CD14-positive monocyte (primary cell): ENCODE data around the gene NPFFR1. TPM values are rescaled to one million over a fixed set of nuclear protein-coding genes. Genes with fewer than 3 reads are reported as not detected.

Experiments
- DNase-seq, 3 donors: peaks; one replicate each; pipeline ENCODE4 v3.0.0-alpha.2; 2011 to 2022
- H2AFZ ChIP-seq: 2 replicates; pipeline ENCODE4 v1.6.0; 2012; ENCODE audit warnings: mild to moderate bottlenecking, low read depth, low read length, inconsistent platforms; ENCODE audit not compliant: insufficient read depth, poor library complexity, severe bottlenecking
- H3K27ac ChIP-seq, 2 donors: 1 replicate in 1 of 2; 2 replicates in 1 of 2; pipeline ENCODE4 v1.5.1; 2012 to 2013; ENCODE audit warnings: low read length in 2 of 2, control low read depth in 1 of 2, inconsistent platforms in 1 of 2, low read depth in 1 of 2, mild to moderate bottlenecking in 1 of 2
- H3K27me3 ChIP-seq, 2 donors: one replicate each; pipeline versions ENCODE4 v1.6.0 to v1.6.1; 2011 to 2013; ENCODE audit warnings: low read length in 2 of 2; ENCODE audit not compliant: control insufficient read depth in 2 of 2, insufficient read depth in 2 of 2
- H3K36me3 ChIP-seq, 2 donors: replicated peaks in 1 of 2; 1 replicate in 1 of 2; 2 replicates in 1 of 2; pipeline versions ENCODE4 v1.5.1 to v1.6.1; 2012 to 2013; ENCODE audit warnings: low read length in 2 of 2, control low read depth in 1 of 2, inconsistent platforms in 1 of 2, mild to moderate bottlenecking in 1 of 2; ENCODE audit not compliant: insufficient read depth in 2 of 2, control insufficient read depth in 1 of 2
- H3K4me1 ChIP-seq, 2 donors: 1 replicate in 1 of 2; 2 replicates in 1 of 2; pipeline versions ENCODE4 v1.5.1 to v1.6.1; 2012 to 2013; ENCODE audit warnings: low read length in 2 of 2, control low read depth in 1 of 2, inconsistent platforms in 1 of 2, mild to moderate bottlenecking in 1 of 2, moderate library complexity in 1 of 2; ENCODE audit not compliant: insufficient read depth in 2 of 2, control insufficient read depth in 1 of 2
- H3K4me2 ChIP-seq: replicated peaks from 2 replicates; pipeline ENCODE3; 2012; ENCODE audit warnings: low read length, moderate library complexity, mild to moderate bottlenecking; ENCODE audit not compliant: poor library complexity, severe bottlenecking; ENCODE audit errors: extremely low read depth
- H3K4me3 ChIP-seq, 3 experiments: fragments of 200-600 bp in 1 of 3; sonication (generic) in 1 of 3; replicated peaks in 1 of 3; 1 replicate in 2 of 3; 2 replicates in 1 of 3; pipeline ENCODE4 v1.5.1; 2011 to 2013; ENCODE audit warnings: low read length in 3 of 3, mild to moderate bottlenecking in 3 of 3, control low read depth in 2 of 3, low read depth in 2 of 3, inconsistent platforms in 1 of 3, moderate library complexity in 1 of 3
- H3K79me2 ChIP-seq: 2 replicates; pipeline ENCODE4 v1.6.0; 2012; ENCODE audit warnings: mild to moderate bottlenecking, control low read depth, inconsistent platforms, low read length, moderate library complexity; ENCODE audit not compliant: insufficient read depth
- H3K9ac ChIP-seq: 2 replicates; pipeline ENCODE4 v1.6.0; 2017; ENCODE audit warnings: low read length, mild to moderate bottlenecking; ENCODE audit not compliant: insufficient read depth, poor library complexity, severe bottlenecking
- H3K9me3 ChIP-seq, 2 donors: replicated peaks in 1 of 2; 1 replicate in 1 of 2; 2 replicates in 1 of 2; pipeline versions ENCODE4 v1.5.1 to v1.6.1; 2012 to 2013; ENCODE audit warnings: low read length in 2 of 2, control low read depth in 1 of 2; ENCODE audit not compliant: control insufficient read depth in 1 of 2, insufficient read depth in 1 of 2
- H4K20me1 ChIP-seq: 2 replicates; pipeline ENCODE4 v1.6.0; 2012; ENCODE audit warnings: mild to moderate bottlenecking, low read length, control low read depth, moderate library complexity; ENCODE audit not compliant: insufficient read depth
- H3K27ac Mint-ChIP-seq, 7 donors: one replicate each; pipeline ENCODE4 v1.8.0; 2020; ENCODE audit warnings: mild to moderate bottlenecking in 7 of 7, mixed read lengths in 7 of 7, moderate library complexity in 6 of 7, inconsistent platforms in 2 of 7
- H3K27me3 Mint-ChIP-seq, 3 donors: one replicate each; pipeline ENCODE4 v1.8.0; 2021 to 2022; ENCODE audit warnings: low read depth in 3 of 3, mild to moderate bottlenecking in 3 of 3, mixed read lengths in 3 of 3, moderate library complexity in 3 of 3, inconsistent platforms in 1 of 3
- H3K36me3 Mint-ChIP-seq, 2 donors: one replicate each; pipeline ENCODE4 v1.8.0; 2020; ENCODE audit warnings: mixed read lengths in 2 of 2, inconsistent platforms in 1 of 2, mild to moderate bottlenecking in 1 of 2
- H3K4me1 Mint-ChIP-seq: one replicate; pipeline ENCODE4 v1.8.0; 2020; ENCODE audit warnings: mild to moderate bottlenecking, mixed read lengths
- H3K4me3 Mint-ChIP-seq, 2 donors: one replicate each; pipeline ENCODE4 v1.8.0; 2020; ENCODE audit warnings: mild to moderate bottlenecking in 2 of 2, mixed read lengths in 2 of 2, moderate library complexity in 1 of 2
- H3K9me3 Mint-ChIP-seq, 7 donors: one replicate each; pipeline ENCODE4 v1.8.0; 2020 to 2022; ENCODE audit warnings: mixed read lengths in 7 of 7, mild to moderate bottlenecking in 6 of 7, moderate library complexity in 6 of 7, inconsistent platforms in 2 of 7
- CTCF ChIP-seq: fragments of 200-600 bp; IDR thresholded peaks from one replicate; pipeline ENCODE4 v1.8.0; 2022; ENCODE audit warnings: antibody characterized with exemption, mild to moderate bottlenecking
- WGBS: methylation state at CpG from one replicate; pipeline ENCODE4 v1.1.5; 2013; ENCODE audit warnings: missing lambda C conversion rate; ENCODE audit not compliant: insufficient coverage; 5-methylcytosine and 5-hydroxymethylcytosine counted together
- intact Hi-C, 2 donors: fragments of 100-400 bp; cut with micrococcal nuclease; formaldehyde crosslinking; loops; one replicate each; pipeline versions ENCODE4 v1.15.0 to v1.15.1; 2023
- polyA plus RNA-seq, 3 donors: library from polyadenylated mRNA; depleted of rRNA in 1 of 3; unstranded in 2 of 3; stranded (reverse) in 1 of 3; fragments of 300-500 nt in 2 of 3; fragments of >200 nt in 1 of 3; fragmentation: Illumina TruSeq in 2 of 3; gene quantifications; 1 replicate in 2 of 3; 2 replicates in 1 of 3; pipeline ENCODE4 v1.2.3, GENCODE V29; 2012 to 2021

The NPFFR1 gene
- polyA plus RNA-seq, 3 donors = 0.03 TPM; not detected in 2

GRCh38 chr10:70328967-70329366, 45.2 kb upstream of the NPFFR1 start:
- Histone ChIP-seq H3K4me2 (no peak overlapping the region), H3K4me3 (no peak overlapping the region), H3K4me1 (peaks cover 38 to 42% of the 10 kb centered on the region in 2 donors), H2AFZ (no peak overlapping the region), H3K27ac (no peak overlapping the region), H3K79me2 (no peaks in the 10 kb centered on the region), H3K27me3 (peaks cover 14 to 62% of the 10 kb centered on the region in 2 donors), H3K9me3 (no peaks in the 10 kb centered on the region), H3K9ac (no peak overlapping the region), H3K36me3 (no peaks in the 10 kb centered on the region), H4K20me1 (peaks cover 4% of the 10 kb centered on the region)
- Mint-ChIP-seq H3K27ac (no peak overlapping the region), H3K4me1 (peaks cover 51% of the 10 kb centered on the region), H3K27me3 (peaks cover 66 to 89% (median 71%) of the 10 kb centered on the region in 3 donors), H3K9me3 (peaks cover 0 to 8% (median 0%) of the 10 kb centered on the region in 7 donors), H3K36me3 (peaks cover 11 to 25% of the 10 kb centered on the region in 2 donors), H3K4me3 (peak overlapping the region in 1 of 2 donors; percentile 84)
- DNase-seq = peak; percentile 38 to 49 (median 45)
- no peak for TF ChIP-seq CTCF
- intact Hi-C loops = no loop called here
- no CpG with 5 or more reads among the region's 4 CpGs for WGBS

- no peaks in the 10 kb centered on the region for H3K9me3 ChIP-seq
- peak overlapping the region in 1 of 2 donors; percentile 43 for H3K4me3 Mint-ChIP-seq
- peaks cover 61 to 89% (median 71%) of the 10 kb centered on the region in 3 donors for H3K27me3 Mint-ChIP-seq
- H3K4me1 ChIP-seq = peaks cover 41 to 45% of the 10 kb centered on the region in 2 donors
- peaks cover 14 to 61% of the 10 kb centered on the region in 2 donors for H3K27me3 ChIP-seq
- H3K9ac ChIP-seq = no peak overlapping the region
- peaks cover 51% of the 10 kb centered on the region for H3K4me1 Mint-ChIP-seq
- H3K27ac Mint-ChIP-seq = no peak overlapping the region
- H3K4me2 ChIP-seq = no peak overlapping the region
- H3K4me3 ChIP-seq = no peak overlapping the region
- no CpG with 5 or more reads among the region's 4 CpGs for WGBS
- H2AFZ ChIP-seq = no peak overlapping the region
- DNase-seq = no peak
- H3K36me3 Mint-ChIP-seq = peaks cover 11 to 26% of the 10 kb centered on the region in 2 donors
- no peak overlapping the region for H3K27ac ChIP-seq
- intact Hi-C loops = no loop called here
- no peaks in the 10 kb centered on the region for H3K79me2 ChIP-seq
- peaks cover 4% of the 10 kb centered on the region for H4K20me1 ChIP-seq
- peaks cover 0 to 8% (median 0%) of the 10 kb centered on the region in 7 donors for H3K9me3 Mint-ChIP-seq
- no peaks in the 10 kb centered on the region for H3K36me3 ChIP-seq
- no peak for TF ChIP-seq CTCF
Measured at GRCh38 chr10:70328018-70328417, 44.2 kb upstream of the NPFFR1 start.
